ENCODE measurements around the gene IFI44.

DNA sequence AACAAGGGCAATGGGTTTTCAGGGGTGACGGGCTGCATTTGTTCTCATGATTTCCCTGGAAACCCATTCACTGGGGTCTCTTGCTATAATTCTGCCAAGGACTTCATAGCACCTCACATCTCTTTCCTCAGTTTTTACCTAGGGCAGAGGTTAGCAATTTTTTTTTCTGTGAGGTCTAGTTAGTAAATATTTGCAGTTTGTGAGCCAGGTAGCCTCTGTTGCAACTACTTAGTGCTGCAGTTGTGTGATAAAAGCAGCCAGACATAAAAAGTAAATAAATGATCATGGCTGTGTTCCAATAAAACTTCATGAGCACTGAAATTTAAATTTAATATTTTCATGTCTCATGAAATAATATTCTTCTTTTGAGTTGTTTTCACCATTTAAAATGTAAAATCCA lies 37.7 kb downstream of the IFI44 start:
- TF ChIP-seq, protein P1, sequence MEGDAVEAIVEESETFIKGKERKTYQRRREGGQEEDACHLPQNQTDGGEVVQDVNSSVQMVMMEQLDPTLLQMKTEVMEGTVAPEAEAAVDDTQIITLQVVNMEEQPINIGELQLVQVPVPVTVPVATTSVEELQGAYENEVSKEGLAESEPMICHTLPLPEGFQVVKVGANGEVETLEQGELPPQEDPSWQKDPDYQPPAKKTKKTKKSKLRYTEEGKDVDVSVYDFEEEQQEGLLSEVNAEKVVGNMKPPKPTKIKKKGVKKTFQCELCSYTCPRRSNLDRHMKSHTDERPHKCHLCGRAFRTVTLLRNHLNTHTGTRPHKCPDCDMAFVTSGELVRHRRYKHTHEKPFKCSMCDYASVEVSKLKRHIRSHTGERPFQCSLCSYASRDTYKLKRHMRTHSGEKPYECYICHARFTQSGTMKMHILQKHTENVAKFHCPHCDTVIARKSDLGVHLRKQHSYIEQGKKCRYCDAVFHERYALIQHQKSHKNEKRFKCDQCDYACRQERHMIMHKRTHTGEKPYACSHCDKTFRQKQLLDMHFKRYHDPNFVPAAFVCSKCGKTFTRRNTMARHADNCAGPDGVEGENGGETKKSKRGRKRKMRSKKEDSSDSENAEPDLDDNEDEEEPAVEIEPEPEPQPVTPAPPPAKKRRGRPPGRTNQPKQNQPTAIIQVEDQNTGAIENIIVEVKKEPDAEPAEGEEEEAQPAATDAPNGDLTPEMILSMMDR (IDR thresholded peaks at IDR 0.05; ENCODE audit: low read depth, low read length, missing input control): no peak
- TF ChIP-seq SP1 (IDR thresholded peaks at IDR 0.05) (peak; percentile 60), FOXA1 (IDR thresholded peaks at IDR 0.05) (no peak), ZBTB33 (IDR thresholded peaks at IDR 0.05) (no peak)
- TF ChIP-seq, protein P2, sequence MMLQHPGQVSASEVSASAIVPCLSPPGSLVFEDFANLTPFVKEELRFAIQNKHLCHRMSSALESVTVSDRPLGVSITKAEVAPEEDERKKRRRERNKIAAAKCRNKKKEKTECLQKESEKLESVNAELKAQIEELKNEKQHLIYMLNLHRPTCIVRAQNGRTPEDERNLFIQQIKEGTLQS (IDR thresholded peaks at IDR 0.05): no peak
